ENCODE measurements around the gene GORAB. TPM values are rescaled to one million over a fixed set of nuclear protein-coding genes. Genes with fewer than 3 reads are reported as not detected.

Gene GORAB
- total and polyA plus RNA-seq, 10 donors: 10.2 to 21.6 (median 14.0) TPM

DNA sequence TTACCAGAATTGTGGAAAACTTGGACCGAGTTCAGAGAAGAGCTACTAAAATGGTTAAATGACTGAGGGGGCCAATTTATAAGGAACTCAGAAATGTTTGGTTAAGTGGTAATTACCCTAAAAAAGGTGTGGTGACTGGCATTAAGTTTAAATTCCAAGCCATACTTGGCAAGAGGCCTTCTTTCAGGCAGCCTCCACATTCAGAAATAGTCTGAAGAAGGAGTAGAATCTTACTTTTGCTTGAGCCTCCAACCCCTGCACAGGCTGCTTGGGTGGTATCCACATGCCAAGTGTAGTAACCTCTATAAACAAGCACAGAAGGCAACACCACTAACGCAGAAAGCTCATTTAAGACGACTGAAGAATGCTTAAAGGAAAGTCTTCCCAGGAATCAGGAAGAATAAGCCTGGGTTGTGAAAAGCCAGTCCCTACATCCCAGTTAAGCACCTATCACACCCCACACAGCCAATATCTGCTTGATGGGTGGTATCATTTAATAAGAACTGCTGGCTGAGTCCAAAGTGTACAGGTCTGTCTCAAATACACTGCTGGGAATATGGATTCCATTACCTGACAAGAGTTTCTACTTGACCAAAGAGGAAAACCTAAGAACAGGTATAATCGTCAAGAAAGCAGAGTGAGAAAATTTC lies 13.7 kb upstream of the GORAB start:
- no peak overlapping the region for H3K27ac ChIP-seq
- DNase-seq: no peak
- no peaks in the 10 kb centered on the region for H3K27me3 ChIP-seq (replicated peaks in 1 of 7)
- no peaks in the 10 kb centered on the region for H3K36me3 ChIP-seq
- no peaks in the 10 kb centered on the region for H3K9me3 ChIP-seq
- TF ChIP-seq, protein P1, sequence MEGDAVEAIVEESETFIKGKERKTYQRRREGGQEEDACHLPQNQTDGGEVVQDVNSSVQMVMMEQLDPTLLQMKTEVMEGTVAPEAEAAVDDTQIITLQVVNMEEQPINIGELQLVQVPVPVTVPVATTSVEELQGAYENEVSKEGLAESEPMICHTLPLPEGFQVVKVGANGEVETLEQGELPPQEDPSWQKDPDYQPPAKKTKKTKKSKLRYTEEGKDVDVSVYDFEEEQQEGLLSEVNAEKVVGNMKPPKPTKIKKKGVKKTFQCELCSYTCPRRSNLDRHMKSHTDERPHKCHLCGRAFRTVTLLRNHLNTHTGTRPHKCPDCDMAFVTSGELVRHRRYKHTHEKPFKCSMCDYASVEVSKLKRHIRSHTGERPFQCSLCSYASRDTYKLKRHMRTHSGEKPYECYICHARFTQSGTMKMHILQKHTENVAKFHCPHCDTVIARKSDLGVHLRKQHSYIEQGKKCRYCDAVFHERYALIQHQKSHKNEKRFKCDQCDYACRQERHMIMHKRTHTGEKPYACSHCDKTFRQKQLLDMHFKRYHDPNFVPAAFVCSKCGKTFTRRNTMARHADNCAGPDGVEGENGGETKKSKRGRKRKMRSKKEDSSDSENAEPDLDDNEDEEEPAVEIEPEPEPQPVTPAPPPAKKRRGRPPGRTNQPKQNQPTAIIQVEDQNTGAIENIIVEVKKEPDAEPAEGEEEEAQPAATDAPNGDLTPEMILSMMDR (IDR thresholded peaks at IDR 0.05 in 8 of 11, conservative IDR thresholded peaks at IDR 0.05 in 3 of 11): no peak
- TF ChIP-seq POLR2A (IDR thresholded peaks at IDR 0.05): no peak
- no peak for TF ChIP-seq POLR2AphosphoS5 (IDR thresholded peaks at IDR 0.05)
- intact Hi-C loops (cut with DNase I; ENCODE audit: low total_unique reads): no loop called here
- no peaks in the 10 kb centered on the region for H3K4me1 ChIP-seq
- 90 to 95% (median 93%) methylated on average over 4 of the region's 4 CpGs for WGBS, 5 donors
- H3K4me3 ChIP-seq: no peak overlapping the region

DNA sequence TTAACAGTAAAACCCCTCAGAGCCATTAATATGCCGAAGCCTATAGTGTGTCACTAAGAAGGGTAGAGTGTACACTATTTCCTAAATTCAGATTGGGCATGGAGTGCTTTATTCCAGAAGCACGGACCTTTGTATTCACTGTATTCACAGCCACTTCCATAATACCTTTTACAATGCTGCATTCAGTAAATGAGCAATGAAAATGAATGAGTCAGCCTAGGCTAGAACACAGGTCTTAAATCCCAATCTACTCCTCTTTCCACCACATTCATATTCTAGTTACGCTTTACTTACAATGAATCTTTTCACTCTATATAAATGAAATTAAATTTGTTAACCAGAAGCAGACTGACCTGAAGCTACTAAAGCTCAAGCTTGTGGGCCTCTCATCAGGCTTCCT lies 13.0 kb upstream of the GORAB start:
- no peak overlapping the region for H3K27ac ChIP-seq
- no peaks in the 10 kb centered on the region for H3K27me3 ChIP-seq (replicated peaks in 1 of 7)
- WGBS, 5 donors: 88 to 97% (median 93%) methylated on average over 3 of the region's 3 CpGs
- no peak overlapping the region for H3K4me3 ChIP-seq
- no peaks in the 10 kb centered on the region for H3K4me1 ChIP-seq
- intact Hi-C loops (cut with DNase I; ENCODE audit: low total_unique reads): no loop called here
- DNase-seq: no peak
- TF ChIP-seq, protein P1 (IDR thresholded peaks at IDR 0.05 in 8 of 11, conservative IDR thresholded peaks at IDR 0.05 in 3 of 11): no peak
- TF ChIP-seq POLR2A (IDR thresholded peaks at IDR 0.05): no peak
- no peak for TF ChIP-seq POLR2AphosphoS5 (IDR thresholded peaks at IDR 0.05)
- H3K36me3 ChIP-seq: no peaks in the 10 kb centered on the region
- H3K9me3 ChIP-seq: no peaks in the 10 kb centered on the region

DNA sequence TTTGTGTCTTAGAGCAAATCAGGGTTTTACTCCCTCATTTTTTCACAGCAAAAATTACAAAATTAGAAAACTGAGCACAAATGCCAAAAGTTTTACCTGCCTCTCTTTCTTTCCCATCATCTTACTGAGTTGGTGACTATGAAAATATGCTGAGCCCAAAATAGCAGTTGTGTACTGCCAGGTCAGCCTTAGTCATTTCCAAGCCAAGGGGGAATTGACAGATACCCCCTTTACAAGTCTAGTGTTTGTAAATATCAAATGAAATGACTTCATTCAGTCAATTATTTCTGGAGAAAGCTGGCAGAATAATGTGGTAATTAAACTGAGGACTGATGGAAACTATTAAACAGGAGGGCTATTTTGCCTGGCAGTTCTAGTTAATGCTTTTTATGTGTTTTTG lies 11.4 kb upstream of the GORAB start:
- no peak overlapping the region for H3K27ac ChIP-seq
- no peak for DNase-seq
- intact Hi-C loops (cut with DNase I; ENCODE audit: low total_unique reads): no loop called here
- TF ChIP-seq POLR2A (IDR thresholded peaks at IDR 0.05): no peak
- no peak for TF ChIP-seq POLR2AphosphoS5 (IDR thresholded peaks at IDR 0.05)
- H3K9me3 ChIP-seq: no peaks in the 10 kb centered on the region
- no peaks in the 10 kb centered on the region for H3K36me3 ChIP-seq
- H3K27me3 ChIP-seq (replicated peaks in 1 of 7): no peaks in the 10 kb centered on the region
- H3K4me1 ChIP-seq: no peaks in the 10 kb centered on the region
- H3K4me3 ChIP-seq: no peak overlapping the region

DNA sequence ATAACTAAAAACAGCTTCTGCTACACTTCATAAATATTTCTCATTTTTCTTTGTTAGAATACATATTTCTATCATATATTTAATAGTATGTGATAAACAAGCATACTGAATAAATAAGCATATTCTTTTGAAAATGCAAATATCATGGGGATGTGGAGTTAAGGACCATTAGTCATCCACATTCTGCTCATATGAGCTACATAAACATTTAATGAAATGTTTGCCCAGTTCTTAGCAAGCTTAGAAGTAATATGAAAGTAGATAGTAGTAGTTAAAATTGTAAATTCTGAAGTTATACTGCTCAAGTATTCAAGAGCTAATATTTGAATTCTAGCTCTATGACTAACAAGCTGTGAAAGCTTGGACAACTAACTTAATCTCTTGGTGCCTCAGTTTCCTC lies 10.1 kb upstream of the GORAB start:
- Histone ChIP-seq H3K4me1 (no peaks in the 10 kb centered on the region), H3K9me3 (no peaks in the 10 kb centered on the region), H3K27ac (no peak overlapping the region), H3K36me3 (no peaks in the 10 kb centered on the region), H3K4me3 (no peak overlapping the region), H3K27me3 (replicated peaks in 1 of 7) (no peaks in the 10 kb centered on the region)
- DNase-seq: no peak
- intact Hi-C loops (cut with DNase I; ENCODE audit: low total_unique reads): no loop called here
- no peak for TF ChIP-seq POLR2A (IDR thresholded peaks at IDR 0.05)

DNA sequence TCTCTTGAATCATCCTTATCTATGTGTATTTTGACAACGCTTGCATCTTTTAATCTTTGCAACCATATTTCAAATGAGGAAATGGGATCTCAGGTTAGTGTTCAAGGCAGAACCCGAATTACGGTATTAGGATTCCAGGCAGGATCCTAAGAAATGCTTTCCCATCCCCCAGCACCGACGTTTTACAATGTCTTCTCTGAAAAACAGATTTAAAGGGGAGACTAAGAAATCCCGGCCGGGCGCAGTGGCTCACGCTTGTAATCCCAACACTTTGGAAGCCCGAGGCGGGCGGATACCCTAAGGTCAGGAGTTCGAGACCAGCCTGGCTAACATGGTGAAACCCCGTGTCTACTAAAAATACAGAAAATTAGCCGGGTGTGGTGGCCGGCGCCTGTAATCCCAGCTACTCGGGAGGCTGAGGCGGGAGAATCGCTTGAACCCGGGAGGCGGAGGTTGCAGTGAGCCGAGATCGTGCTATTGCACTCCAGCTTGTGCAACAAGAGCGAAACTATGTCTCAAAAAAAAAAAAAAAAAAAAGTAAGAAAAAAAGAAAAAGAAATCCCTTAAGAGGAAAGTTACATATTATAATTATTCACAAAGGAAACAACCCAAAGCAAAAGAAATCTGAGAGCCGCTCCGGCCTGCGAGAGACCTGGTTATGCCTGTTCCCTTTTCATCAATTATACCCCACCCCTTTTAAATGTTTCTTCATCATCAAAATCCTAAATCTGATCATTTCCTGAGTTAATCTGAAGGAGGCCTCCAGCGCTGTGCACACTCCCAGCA lies 801 bp upstream of the GORAB start:
- Histone ChIP-seq H3K27me3 (replicated peaks in 1 of 7) (no peaks in the 10 kb centered on the region), H3K4me3 (peak overlapping the region; percentile 55 to 80 (median 72)), H3K27ac (peak overlapping the region; percentile 81 to 93 (median 92)), H3K4me1 (peaks cover 7 to 42% (median 27%) of the 10 kb centered on the region in 6 donors), H3K9me3 (no peaks in the 10 kb centered on the region), H3K36me3 (peaks cover 0 to under 1% (median 0%) of the 10 kb centered on the region in 6 donors)
- 10 to 21% (median 14%) methylated on average over 29 of the region's 29 CpGs for WGBS, 5 donors
- TF ChIP-seq POLR2AphosphoS5 (IDR thresholded peaks at IDR 0.05) (no peak), POLR2A (IDR thresholded peaks at IDR 0.05) (no peak)
- TF ChIP-seq, protein P1 (IDR thresholded peaks at IDR 0.05 in 8 of 11, conservative IDR thresholded peaks at IDR 0.05 in 3 of 11): no peak
- intact Hi-C loops (cut with DNase I; ENCODE audit: low total_unique reads): no loop called here
- DNase-seq: peak; percentile 73
